Left renal cortex interstitium (tissue), 4 donors: ENCODE measurements around the gene FBXL20. TPM values are rescaled to one million over a fixed set of nuclear protein-coding genes. Genes with fewer than 3 reads are reported as not detected.

ENCODE experiments used
- DNase-seq, 4 donors: peaks; one replicate each; pipeline ENCODE4 v3.0.0-alpha.2; 2013; ENCODE audit warnings: low read depth in 4 of 4, low spot score in 2 of 4, missing footprints in 1 of 4
- polyA plus RNA-seq, 4 donors: library from polyadenylated mRNA; unstranded; fragments of 120-200 nt; gene quantifications; one replicate each; pipeline ENCODE4 v1.2.1, GENCODE V29; 2013; ENCODE audit not compliant: insufficient read length in 4 of 4

FBXL20 gene
- polyA plus RNA-seq, 4 donors, result 11.4 to 17.4 (median 13.2) TPM

- no peak for DNase-seq
Measured at GRCh38 chr17:39208893-39209292, 192.5 kb downstream of the FBXL20 start.

GRCh38 chr17:39208136-39208535, 193.3 kb downstream of the FBXL20 start:
- DNase-seq, result no peak

GRCh38 chr17:39205112-39205526, 196.3 kb downstream of the FBXL20 start:
- DNase-seq, result no peak

GRCh38 chr17:39204245-39204644, 197.2 kb downstream of the FBXL20 start:
- no peak for DNase-seq

Other genes starting within 250 kb of the FBXL20 start
- gene PLXDC1, start 250.0 kb downstream of the FBXL20 start, polyA plus RNA-seq, result 1 to 10 TPM; 5.5 to 8.8 (median 7.9) TPM
- under 1 TPM in 3 of 4 donors, not detected in 1; 0.18 to 0.22 (median 0.19) TPM for gene ARL5C, start 235.5 kb downstream of the FBXL20 start, polyA plus RNA-seq
- gene CACNB1, start 204.0 kb downstream of the FBXL20 start, polyA plus RNA-seq, result 10 to 100 TPM in 2 of 4 donors, 1 to 10 TPM in 2; 6.9 to 14.5 (median 9.6) TPM
- 1,000 to 10,000 TPM; 1,830 to 2,237 (median 2,122) TPM for gene RPL19, start 201.3 kb downstream of the FBXL20 start, polyA plus RNA-seq
- 1 to 10 TPM; 3.4 to 5.2 (median 4.4) TPM for gene STAC2, start 175.7 kb downstream of the FBXL20 start, polyA plus RNA-seq
- 10 to 100 TPM; 47.0 to 54.9 (median 51.7) TPM for gene MED1, start 49.6 kb upstream of the FBXL20 start, polyA plus RNA-seq
- gene CDK12, start 59.9 kb upstream of the FBXL20 start, polyA plus RNA-seq, result 10 to 100 TPM; 40.6 to 70.5 (median 56.3) TPM
- gene NEUROD2, start 206.3 kb upstream of the FBXL20 start, polyA plus RNA-seq, result under 1 TPM in 3 of 4 donors, not detected in 1; 0.03 to 0.07 (median 0.06) TPM
- 10 to 100 TPM; 10.9 to 19.8 (median 14.1) TPM for gene PPP1R1B, start 225.3 kb upstream of the FBXL20 start, polyA plus RNA-seq
- 10 to 100 TPM; 44.2 to 57.8 (median 47.0) TPM for gene STARD3, start 235.5 kb upstream of the FBXL20 start, polyA plus RNA-seq